Lower leg skin (tissue), 3 donors: ENCODE measurements around the gene GRM7.

Experiments
- POLR2A ChIP-seq, 2 donors: fragments of 450-650 bp; IDR thresholded peaks; one replicate each; pipeline ENCODE4 v1.6.1; 2016 to 2017; ENCODE audit warnings: antibody characterized with exemption in 2 of 2, mild to moderate bottlenecking in 1 of 2, moderate library complexity in 1 of 2
- TF ChIP-seq, protein P1 (sequence below), 3 donors: fragments of 450-650 bp; IDR thresholded peaks; one replicate each; pipeline ENCODE4 v1.5.1; 2016; ENCODE audit warnings: antibody characterized with exemption in 3 of 3, mild to moderate bottlenecking in 3 of 3, moderate library complexity in 2 of 3

DNA sequence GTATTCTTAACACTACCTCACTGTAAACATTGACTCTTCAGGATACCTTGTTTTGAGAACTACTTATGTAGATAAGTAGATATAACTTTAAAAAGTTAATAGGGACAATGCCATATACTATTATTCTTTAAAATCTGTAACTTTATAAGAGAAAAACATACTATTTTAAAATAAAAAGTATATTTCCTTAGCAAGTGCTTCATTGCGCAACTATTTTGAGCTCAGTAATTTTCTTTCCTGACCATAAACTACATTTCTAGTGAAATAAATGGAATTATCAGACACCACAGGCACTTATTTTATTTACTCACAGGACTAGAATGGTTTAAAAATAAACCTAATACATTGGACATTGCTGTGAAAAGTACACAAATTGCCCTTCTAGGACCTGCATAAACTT is 876.3 kb downstream of the GRM7 start:
- TF ChIP-seq, protein P1, sequence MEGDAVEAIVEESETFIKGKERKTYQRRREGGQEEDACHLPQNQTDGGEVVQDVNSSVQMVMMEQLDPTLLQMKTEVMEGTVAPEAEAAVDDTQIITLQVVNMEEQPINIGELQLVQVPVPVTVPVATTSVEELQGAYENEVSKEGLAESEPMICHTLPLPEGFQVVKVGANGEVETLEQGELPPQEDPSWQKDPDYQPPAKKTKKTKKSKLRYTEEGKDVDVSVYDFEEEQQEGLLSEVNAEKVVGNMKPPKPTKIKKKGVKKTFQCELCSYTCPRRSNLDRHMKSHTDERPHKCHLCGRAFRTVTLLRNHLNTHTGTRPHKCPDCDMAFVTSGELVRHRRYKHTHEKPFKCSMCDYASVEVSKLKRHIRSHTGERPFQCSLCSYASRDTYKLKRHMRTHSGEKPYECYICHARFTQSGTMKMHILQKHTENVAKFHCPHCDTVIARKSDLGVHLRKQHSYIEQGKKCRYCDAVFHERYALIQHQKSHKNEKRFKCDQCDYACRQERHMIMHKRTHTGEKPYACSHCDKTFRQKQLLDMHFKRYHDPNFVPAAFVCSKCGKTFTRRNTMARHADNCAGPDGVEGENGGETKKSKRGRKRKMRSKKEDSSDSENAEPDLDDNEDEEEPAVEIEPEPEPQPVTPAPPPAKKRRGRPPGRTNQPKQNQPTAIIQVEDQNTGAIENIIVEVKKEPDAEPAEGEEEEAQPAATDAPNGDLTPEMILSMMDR (IDR thresholded peaks at IDR 0.05) = no peak
- no peak for TF ChIP-seq POLR2A (IDR thresholded peaks at IDR 0.05)
